HepG2 (cell line): ENCODE results near the gene SNUPN. TPM values are rescaled to one million over a fixed set of nuclear protein-coding genes. Genes with fewer than 3 reads are reported as not detected.

Experiments
- ATAD3A ChIP-seq: sonication (generic); formaldehyde crosslinking; IDR thresholded peaks from 2 replicates; pipeline ENCODE4 v1.4.0; 2020; ENCODE audit warnings: missing genetic modification reagents
- CAMTA2 ChIP-seq: sonication (generic); formaldehyde crosslinking; IDR thresholded peaks from 2 replicates; pipeline ENCODE4 v1.4.0; 2020; ENCODE audit warnings: mild to moderate bottlenecking, missing genetic modification reagents, borderline replicate concordance
- FOXA3 ChIP-seq: IDR thresholded peaks from 2 replicates; pipeline ENCODE4 v1.6.1; 2016; ENCODE audit warnings: missing genetic modification reagents, missing compliant biosample characterization
- GZF1 ChIP-seq: sonication (generic); formaldehyde crosslinking; IDR thresholded peaks from 2 replicates; pipeline ENCODE4 v1.5.1; 2020; ENCODE audit warnings: mild to moderate bottlenecking, missing genetic modification reagents
- HDAC6 ChIP-seq: fragments of 200-600 bp; sonication (generic); IDR thresholded peaks from 2 replicates; pipeline ENCODE4 v1.7.0; 2017; ENCODE audit warnings: mild to moderate bottlenecking, antibody characterized with exemption, low read length, low read depth
- MED13 ChIP-seq: sonication (generic); formaldehyde crosslinking; IDR thresholded peaks from 2 replicates; pipeline ENCODE4 v1.5.0; 2020; ENCODE audit warnings: missing genetic modification reagents
- MEIS1 ChIP-seq: sonication (generic); formaldehyde crosslinking; IDR thresholded peaks from 2 replicates; pipeline ENCODE4 v1.9.0; 2021; ENCODE audit warnings: mild to moderate bottlenecking, missing genetic modification reagents, moderate library complexity, borderline replicate concordance
- TARDBP ChIP-seq: sonication (generic); formaldehyde crosslinking; IDR thresholded peaks from 2 replicates; pipeline ENCODE4 v1.8.0; 2022; ENCODE audit warnings: mild to moderate bottlenecking, missing genetic modification reagents
- TCF7 ChIP-seq: sonication (generic); IDR thresholded peaks from 2 replicates; pipeline ENCODE4 v1.6.1; 2016; ENCODE audit warnings: antibody characterized with exemption, low read depth
- TEAD2 ChIP-seq: sonication (generic); formaldehyde crosslinking; IDR thresholded peaks from 2 replicates; pipeline ENCODE4 v1.9.0; 2021; ENCODE audit warnings: missing genetic modification reagents
- THYN1 ChIP-seq: sonication (generic); formaldehyde crosslinking; IDR thresholded peaks from 2 replicates; pipeline ENCODE4 v1.8.1; 2023; ENCODE audit warnings: low read depth, mild to moderate bottlenecking, moderate library complexity, missing genetic modification reagents, borderline replicate concordance
- ZKSCAN5 ChIP-seq: sonication (generic); formaldehyde crosslinking; IDR thresholded peaks from 2 replicates; pipeline ENCODE4 v1.5.1; 2020; ENCODE audit warnings: mild to moderate bottlenecking, missing genetic modification reagents
- ZNF124 ChIP-seq: sonication (generic); formaldehyde crosslinking; IDR thresholded peaks from 2 replicates; pipeline ENCODE4 v1.4.0; 2020; ENCODE audit warnings: missing genetic modification reagents
- ZNF331 ChIP-seq: sonication (generic); formaldehyde crosslinking; IDR thresholded peaks from 2 replicates; pipeline ENCODE4 v1.4.0; 2020; ENCODE audit warnings: missing genetic modification reagents
- ZNF383 ChIP-seq: sonication (generic); formaldehyde crosslinking; IDR thresholded peaks from 2 replicates; pipeline ENCODE4 v1.4.0; 2020; ENCODE audit warnings: missing genetic modification reagents, mild to moderate bottlenecking, borderline replicate concordance
- ZNF607 ChIP-seq: sonication (generic); formaldehyde crosslinking; IDR thresholded peaks from 2 replicates; pipeline ENCODE4 v1.5.1; 2020; ENCODE audit warnings: missing genetic modification reagents, mild to moderate bottlenecking, borderline replicate concordance
- ZNF777 ChIP-seq: sonication (generic); formaldehyde crosslinking; IDR thresholded peaks from 2 replicates; pipeline ENCODE4 v1.4.0; 2020; ENCODE audit warnings: missing genetic modification reagents
- polyA plus RNA-seq, 8 experiments: library from polyadenylated mRNA; depleted of rRNA in 3 of 8; stranded (reverse) in 7 of 8; unstranded in 1 of 8; fragments of >200 nt; fragmentation: Illumina TruSeq in 4 of 8; extraction: Trizol in 4 of 8; gene quantifications; 2 replicates each; pipeline versions ENCODE4 v1.2.1 to v1.2.3, GENCODE V29; 2011 to 2016; ENCODE audit warnings: low read depth in 4 of 8, missing spikeins in 1 of 8, mixed read lengths in 1 of 8; ENCODE audit not compliant: insufficient read depth in 1 of 8
- total RNA-seq, 5 experiments: library from RNA; depleted of rRNA; stranded (reverse); fragments of >200 nt; fragmentation: Illumina TruSeq; extraction: Trizol; gene quantifications; 2 replicates each; pipeline ENCODE4 v1.2.3, GENCODE V29; 2016; ENCODE audit warnings: low read depth in 1 of 5
- TF ChIP-seq, protein P1 (sequence below): fragments of 450-650 bp; IDR thresholded peaks from 2 replicates; pipeline ENCODE4 v1.6.1; 2016
- TF ChIP-seq, protein P2 (sequence below): sonication (generic); formaldehyde crosslinking; IDR thresholded peaks from 2 replicates; pipeline ENCODE4 v1.4.0; 2020; ENCODE audit warnings: missing genetic modification reagents
- TF ChIP-seq, protein P3 (sequence below): sonication (generic); formaldehyde crosslinking; IDR thresholded peaks from 2 replicates; pipeline ENCODE4 v1.5.0; 2020; ENCODE audit warnings: missing genetic modification reagents
- TF ChIP-seq, protein P4 (sequence below): conservative IDR thresholded peaks from 2 replicates; pipeline ENCODE4 v1.6.1; 2018; ENCODE audit warnings: missing genetic modification reagents
- TF ChIP-seq, protein P5 (sequence below): sonication (generic); formaldehyde crosslinking; IDR thresholded peaks from 2 replicates; pipeline ENCODE4 v1.5.0; 2020; ENCODE audit warnings: missing genetic modification reagents
- TF ChIP-seq, protein P6 (sequence below): IDR thresholded peaks from 2 replicates; pipeline ENCODE4 v1.6.1; 2016; ENCODE audit warnings: mild to moderate bottlenecking, missing biosample characterization, missing genetic modification reagents

The SNUPN gene
- total and polyA plus RNA-seq, 2 of the 13 experiments (the other 11 are each of a cell fraction or from before 2014, with no cell fraction given): 9.0 to 16.4 TPM

DNA sequence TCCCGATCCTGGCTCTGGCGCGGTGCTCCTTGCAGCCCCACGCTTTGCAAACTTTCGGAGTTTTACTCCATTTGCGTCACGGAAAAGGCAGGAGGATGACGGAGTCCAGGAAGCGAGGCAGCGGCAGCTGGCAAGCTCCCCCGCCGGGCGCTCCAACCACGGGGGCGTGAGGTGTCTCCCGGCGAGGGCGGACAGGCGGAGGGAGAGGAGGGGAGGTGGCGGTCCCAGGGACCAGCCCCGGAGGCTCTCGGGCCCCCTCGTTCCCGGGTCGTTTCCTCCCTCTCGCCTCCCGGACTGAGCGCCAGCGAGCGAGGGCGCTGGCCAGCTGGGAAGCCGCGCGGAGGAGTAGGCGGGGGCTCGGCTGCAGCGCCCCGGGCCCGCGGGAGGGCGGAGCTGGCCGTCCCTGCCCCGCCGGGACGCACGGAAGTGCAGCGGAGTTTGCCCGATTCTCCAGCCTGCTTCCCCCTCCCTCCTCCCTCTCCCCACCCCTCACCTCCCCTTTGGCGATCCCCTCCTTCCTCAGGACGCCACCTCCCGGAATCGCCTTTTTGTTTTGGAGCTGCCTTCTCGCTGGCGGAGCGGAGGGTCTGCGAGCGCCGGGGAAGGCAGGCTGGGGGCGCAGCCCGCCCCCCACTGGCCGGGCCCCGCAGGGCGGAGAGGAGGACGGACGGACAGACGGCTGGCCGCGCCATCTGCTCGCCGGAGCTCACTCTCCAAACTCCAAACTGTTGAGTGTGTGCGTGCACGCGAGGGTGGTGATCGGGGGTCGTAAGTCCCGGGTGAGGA, 22.0 kb upstream of the SNUPN start, which contains the start of gene SNX33 (continued):
- TF ChIP-seq ZNF124 (0 out of 2 replicates have a peak, but pooled peaks have one; percentile 7), TARDBP (peak; percentile 75), ZNF607 (CRISPR knock-in tag) (peak; percentile 76; the same call in 1 of the 2 replicates), TCF7 (no peak), THYN1 (CRISPR knock-in tag) (0 out of 2 replicates have a peak, but pooled peaks have one; percentile 27), ATAD3A (no peak), ZNF331 (CRISPR knock-in tag) (no peak), FOXA3 (CRISPR knock-in tag) (0 out of 2 replicates have a peak, but pooled peaks have one; percentile 19), CAMTA2 (CRISPR knock-in tag) (no peak), MED13 (CRISPR knock-in tag) (no peak), MEIS1 (CRISPR knock-in tag) (no peak), TEAD2 (no peak), ZNF777 (CRISPR knock-in tag) (peak; percentile 86), GZF1 (CRISPR knock-in tag) (0 out of 2 replicates have a peak, but pooled peaks have one; percentile 35), HDAC6 (no peak), ZNF383 (no peak), ZKSCAN5 (CRISPR knock-in tag) (no peak)
- TF ChIP-seq, protein P1, sequence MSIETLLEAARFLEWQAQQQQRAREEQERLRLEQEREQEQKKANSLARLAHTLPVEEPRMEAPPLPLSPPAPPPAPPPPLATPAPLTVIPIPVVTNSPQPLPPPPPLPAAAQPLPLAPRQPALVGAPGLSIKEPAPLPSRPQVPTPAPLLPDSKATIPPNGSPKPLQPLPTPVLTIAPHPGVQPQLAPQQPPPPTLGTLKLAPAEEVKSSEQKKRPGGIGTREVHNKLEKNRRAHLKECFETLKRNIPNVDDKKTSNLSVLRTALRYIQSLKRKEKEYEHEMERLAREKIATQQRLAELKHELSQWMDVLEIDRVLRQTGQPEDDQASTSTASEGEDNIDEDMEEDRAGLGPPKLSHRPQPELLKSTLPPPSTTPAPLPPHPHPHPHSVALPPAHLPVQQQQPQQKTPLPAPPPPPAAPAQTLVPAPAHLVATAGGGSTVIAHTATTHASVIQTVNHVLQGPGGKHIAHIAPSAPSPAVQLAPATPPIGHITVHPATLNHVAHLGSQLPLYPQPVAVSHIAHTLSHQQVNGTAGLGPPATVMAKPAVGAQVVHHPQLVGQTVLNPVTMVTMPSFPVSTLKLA: no peak
- TF ChIP-seq, protein P2, sequence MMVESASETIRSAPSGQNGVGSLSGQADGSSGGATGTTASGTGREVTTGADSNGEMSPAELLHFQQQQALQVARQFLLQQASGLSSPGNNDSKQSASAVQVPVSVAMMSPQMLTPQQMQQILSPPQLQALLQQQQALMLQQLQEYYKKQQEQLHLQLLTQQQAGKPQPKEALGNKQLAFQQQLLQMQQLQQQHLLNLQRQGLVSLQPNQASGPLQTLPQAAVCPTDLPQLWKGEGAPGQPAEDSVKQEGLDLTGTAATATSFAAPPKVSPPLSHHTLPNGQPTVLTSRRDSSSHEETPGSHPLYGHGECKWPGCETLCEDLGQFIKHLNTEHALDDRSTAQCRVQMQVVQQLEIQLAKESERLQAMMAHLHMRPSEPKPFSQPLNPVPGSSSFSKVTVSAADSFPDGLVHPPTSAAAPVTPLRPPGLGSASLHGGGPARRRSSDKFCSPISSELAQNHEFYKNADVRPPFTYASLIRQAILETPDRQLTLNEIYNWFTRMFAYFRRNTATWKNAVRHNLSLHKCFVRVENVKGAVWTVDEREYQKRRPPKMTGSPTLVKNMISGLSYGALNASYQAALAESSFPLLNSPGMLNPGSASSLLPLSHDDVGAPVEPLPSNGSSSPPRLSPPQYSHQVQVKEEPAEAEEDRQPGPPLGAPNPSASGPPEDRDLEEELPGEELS (CRISPR knock-in tag): no peak; the same call in 1 of the 2 replicates
- TF ChIP-seq, protein P3, sequence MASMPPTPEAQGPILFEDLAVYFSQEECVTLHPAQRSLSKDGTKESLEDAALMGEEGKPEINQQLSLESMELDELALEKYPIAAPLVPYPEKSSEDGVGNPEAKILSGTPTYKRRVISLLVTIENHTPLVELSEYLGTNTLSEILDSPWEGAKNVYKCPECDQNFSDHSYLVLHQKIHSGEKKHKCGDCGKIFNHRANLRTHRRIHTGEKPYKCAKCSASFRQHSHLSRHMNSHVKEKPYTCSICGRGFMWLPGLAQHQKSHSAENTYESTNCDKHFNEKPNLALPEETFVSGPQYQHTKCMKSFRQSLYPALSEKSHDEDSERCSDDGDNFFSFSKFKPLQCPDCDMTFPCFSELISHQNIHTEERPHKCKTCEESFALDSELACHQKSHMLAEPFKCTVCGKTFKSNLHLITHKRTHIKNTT (CRISPR knock-in tag): no peak
- TF ChIP-seq, protein P4, sequence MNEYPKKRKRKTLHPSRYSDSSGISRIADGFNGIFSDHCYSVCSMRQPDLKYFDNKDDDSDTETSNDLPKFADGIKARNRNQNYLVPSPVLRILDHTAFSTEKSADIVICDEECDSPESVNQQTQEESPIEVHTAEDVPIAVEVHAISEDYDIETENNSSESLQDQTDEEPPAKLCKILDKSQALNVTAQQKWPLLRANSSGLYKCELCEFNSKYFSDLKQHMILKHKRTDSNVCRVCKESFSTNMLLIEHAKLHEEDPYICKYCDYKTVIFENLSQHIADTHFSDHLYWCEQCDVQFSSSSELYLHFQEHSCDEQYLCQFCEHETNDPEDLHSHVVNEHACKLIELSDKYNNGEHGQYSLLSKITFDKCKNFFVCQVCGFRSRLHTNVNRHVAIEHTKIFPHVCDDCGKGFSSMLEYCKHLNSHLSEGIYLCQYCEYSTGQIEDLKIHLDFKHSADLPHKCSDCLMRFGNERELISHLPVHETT (CRISPR knock-in tag): 0 out of 2 replicates have a peak, but pooled peaks have one; percentile 23
- TF ChIP-seq, protein P5, sequence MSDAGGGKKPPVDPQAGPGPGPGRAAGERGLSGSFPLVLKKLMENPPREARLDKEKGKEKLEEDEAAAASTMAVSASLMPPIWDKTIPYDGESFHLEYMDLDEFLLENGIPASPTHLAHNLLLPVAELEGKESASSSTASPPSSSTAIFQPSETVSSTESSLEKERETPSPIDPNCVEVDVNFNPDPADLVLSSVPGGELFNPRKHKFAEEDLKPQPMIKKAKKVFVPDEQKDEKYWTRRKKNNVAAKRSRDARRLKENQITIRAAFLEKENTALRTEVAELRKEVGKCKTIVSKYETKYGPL (CRISPR knock-in tag): no peak
- TF ChIP-seq, protein P6, sequence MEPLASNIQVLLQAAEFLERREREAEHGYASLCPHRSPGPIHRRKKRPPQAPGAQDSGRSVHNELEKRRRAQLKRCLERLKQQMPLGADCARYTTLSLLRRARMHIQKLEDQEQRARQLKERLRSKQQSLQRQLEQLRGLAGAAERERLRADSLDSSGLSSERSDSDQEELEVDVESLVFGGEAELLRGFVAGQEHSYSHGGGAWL: no peak; the same call in 1 of the 2 replicates
